Stimulated activated CD8-positive, alpha-beta memory T cell treated with anti-CD3 and anti-CD28 coated beads, Interleukin-2, amount 100 ng/mL, for 1 hour (primary cell): Measurements from ENCODE around the gene CSF3R.
"Not testable (repeated sequence)": the region's sequence is repeated elsewhere in the genome, so short reads cannot be mapped to it uniquely, and the experiment has no call there.

Experiments used
- DNase-seq, 2 donors: peaks; one replicate each; pipeline ENCODE4 v3.0.0-alpha.2; 2020; ENCODE audit warnings: low read depth in 2 of 2

The CSF3R gene

GRCh38 chr1:36513676-36514473, 31.2 kb upstream of the CSF3R start:
- no peak for DNase-seq

- DNase-seq = no peak
Observed at GRCh38 chr1:36512842-36513241, 30.1 kb upstream of the CSF3R start.

GRCh38 chr1:36511804-36512798, 29.4 kb upstream of the CSF3R start:
- DNase-seq = no peak

GRCh38 chr1:36511220-36511619, 28.5 kb upstream of the CSF3R start:
- not testable (repeated sequence) for DNase-seq

GRCh38 chr1:36510418-36510817, 27.7 kb upstream of the CSF3R start:
- no peak for DNase-seq

GRCh38 chr1:36508257-36508656, 25.5 kb upstream of the CSF3R start:
- DNase-seq = no peak

- no peak for DNase-seq
Observed at GRCh38 chr1:36506276-36506920, 23.7 kb upstream of the CSF3R start.

GRCh38 chr1:36503733-36504132, 21.0 kb upstream of the CSF3R start:
- no peak for DNase-seq

- no peak for DNase-seq
Observed at GRCh38 chr1:36503159-36503558, 20.4 kb upstream of the CSF3R start.

- no peak for DNase-seq
Observed at GRCh38 chr1:36502616-36503015, 19.9 kb upstream of the CSF3R start.

- DNase-seq = not testable (repeated sequence)
Observed at GRCh38 chr1:36501911-36502310, 19.2 kb upstream of the CSF3R start.

- DNase-seq = no peak
Observed at GRCh38 chr1:36497207-36497606, 14.5 kb upstream of the CSF3R start.

GRCh38 chr1:36494971-36495370, 12.3 kb upstream of the CSF3R start:
- no peak for DNase-seq

- no peak for DNase-seq
Observed at GRCh38 chr1:36493524-36493923, 10.8 kb upstream of the CSF3R start.

GRCh38 chr1:36492491-36492890, 9.8 kb upstream of the CSF3R start:
- DNase-seq = no peak

GRCh38 chr1:36489258-36490051, 6.7 kb upstream of the CSF3R start:
- not testable (repeated sequence) for DNase-seq

GRCh38 chr1:36487906-36488305, 5.2 kb upstream of the CSF3R start:
- DNase-seq = no peak

- not testable (repeated sequence) for DNase-seq
Observed at GRCh38 chr1:36487336-36487725, 4.6 kb upstream of the CSF3R start.

GRCh38 chr1:36486439-36487335, 4.0 kb upstream of the CSF3R start:
- DNase-seq = no peak

GRCh38 chr1:36486093-36486438, 3.4 kb upstream of the CSF3R start:
- no peak for DNase-seq
